SJCRH30 (cell line): ENCODE data around the gene SMAP1. TPM values are rescaled to one million over a fixed set of nuclear protein-coding genes. Genes with fewer than 3 reads are reported as not detected.
A peak's percentile ranks its signal among the peaks of the same experiment; 100 is the strongest.

Experiments
- DNase-seq, 2 experiments: peaks; one replicate each; pipeline ENCODE4 v3.0.0-alpha.2; 2015 to 2020
- H3K27ac ChIP-seq: fragments of 250-450 bp; sonication (Bioruptor Pico); 2 replicates; pipeline ENCODE4 v1.5.1; 2020; ENCODE audit warnings: mild to moderate bottlenecking, moderate library complexity
- H3K27me3 ChIP-seq: fragments of 250-450 bp; sonication (Bioruptor Pico); 2 replicates; pipeline ENCODE4 v1.5.1; 2020; ENCODE audit warnings: mild to moderate bottlenecking, moderate library complexity
- H3K36me3 ChIP-seq: fragments of 250-450 bp; sonication (Bioruptor Pico); 2 replicates; pipeline ENCODE4 v1.5.1; 2020; ENCODE audit warnings: mild to moderate bottlenecking, moderate library complexity
- H3K4me1 ChIP-seq: fragments of 250-450 bp; sonication (Bioruptor Pico); 2 replicates; pipeline ENCODE4 v1.5.1; 2020; ENCODE audit warnings: mild to moderate bottlenecking, moderate library complexity
- H3K4me3 ChIP-seq: fragments of 250-450 bp; sonication (Bioruptor Pico); 2 replicates; pipeline ENCODE4 v1.5.1; 2020; ENCODE audit warnings: mild to moderate bottlenecking, moderate library complexity
- H3K9me3 ChIP-seq: fragments of 250-450 bp; sonication (Bioruptor Pico); replicated peaks from 2 replicates; pipeline ENCODE4 v1.5.1; 2020; ENCODE audit warnings: mild to moderate bottlenecking, moderate library complexity
- total RNA-seq: library from RNA; depleted of rRNA; stranded (reverse); fragments of >200 nt; shearing (Covaris generic); gene quantifications from 2 replicates; pipeline ENCODE4 v1.2.3, GENCODE V29; 2014

SMAP1 gene
- total RNA-seq, 1 experiment from 2014 or later = 35.5 TPM

GRCh38 chr6:70700922-70701876 lies 33.5 kb downstream of the SMAP1 start:
- Histone ChIP-seq H3K4me1 (no peaks in the 10 kb centered on the region), H3K27ac (no peak overlapping the region), H3K36me3 (no peaks in the 10 kb centered on the region), H3K27me3 (no peaks in the 10 kb centered on the region), H3K9me3 (no peaks in the 10 kb centered on the region), H3K4me3 (no peak overlapping the region)
- no peak for DNase-seq

GRCh38 chr6:70705772-70706171 lies 38.1 kb downstream of the SMAP1 start:
- Histone ChIP-seq H3K4me3 (no peak overlapping the region), H3K36me3 (no peaks in the 10 kb centered on the region), H3K9me3 (no peaks in the 10 kb centered on the region), H3K4me1 (no peaks in the 10 kb centered on the region), H3K27me3 (no peaks in the 10 kb centered on the region), H3K27ac (no peak overlapping the region)
- DNase-seq = no peak

- Histone ChIP-seq H3K27ac (no peak overlapping the region), H3K9me3 (no peaks in the 10 kb centered on the region), H3K27me3 (no peaks in the 10 kb centered on the region), H3K36me3 (no peaks in the 10 kb centered on the region), H3K4me3 (no peak overlapping the region), H3K4me1 (no peaks in the 10 kb centered on the region)
- peak in 1 of 2 experiments; percentile 68 for DNase-seq
Measured at GRCh38 chr6:70706491-70707123, 38.9 kb downstream of the SMAP1 start.

- Histone ChIP-seq H3K36me3 (no peaks in the 10 kb centered on the region), H3K4me1 (no peaks in the 10 kb centered on the region), H3K27me3 (no peaks in the 10 kb centered on the region), H3K9me3 (no peaks in the 10 kb centered on the region), H3K27ac (no peak overlapping the region), H3K4me3 (no peak overlapping the region)
- no peak for DNase-seq
Measured at GRCh38 chr6:70707893-70708292, 40.2 kb downstream of the SMAP1 start.

GRCh38 chr6:70708448-70708847 lies 40.8 kb downstream of the SMAP1 start:
- no peak for DNase-seq
- no peak overlapping the region for H3K4me3 ChIP-seq
- no peak overlapping the region for H3K27ac ChIP-seq
- H3K27me3 ChIP-seq = no peaks in the 10 kb centered on the region
- no peaks in the 10 kb centered on the region for H3K4me1 ChIP-seq
- no peaks in the 10 kb centered on the region for H3K9me3 ChIP-seq
- H3K36me3 ChIP-seq = no peaks in the 10 kb centered on the region

- Histone ChIP-seq H3K4me3 (no peak overlapping the region), H3K36me3 (no peaks in the 10 kb centered on the region), H3K9me3 (peaks cover 3% of the 10 kb centered on the region; the same call in 1 of the 2 replicates), H3K27ac (no peak overlapping the region), H3K4me1 (no peaks in the 10 kb centered on the region), H3K27me3 (no peaks in the 10 kb centered on the region)
- DNase-seq = no peak
Measured at GRCh38 chr6:70709826-70710225, 42.1 kb downstream of the SMAP1 start.

GRCh38 chr6:70714716-70715257 lies 47.1 kb downstream of the SMAP1 start:
- H3K27ac ChIP-seq = no peak overlapping the region
- no peak overlapping the region for H3K4me3 ChIP-seq
- peaks cover 5% of the 10 kb centered on the region for H3K9me3 ChIP-seq
- DNase-seq = no peak
- no peaks in the 10 kb centered on the region for H3K4me1 ChIP-seq
- no peaks in the 10 kb centered on the region for H3K27me3 ChIP-seq
- no peaks in the 10 kb centered on the region for H3K36me3 ChIP-seq

GRCh38 chr6:70717038-70717801 lies 49.5 kb downstream of the SMAP1 start:
- H3K27me3 ChIP-seq = no peaks in the 10 kb centered on the region
- no peak for DNase-seq
- H3K36me3 ChIP-seq = no peaks in the 10 kb centered on the region
- no peak overlapping the region for H3K4me3 ChIP-seq
- no peaks in the 10 kb centered on the region for H3K4me1 ChIP-seq
- peaks cover 5% of the 10 kb centered on the region for H3K9me3 ChIP-seq
- no peak overlapping the region for H3K27ac ChIP-seq

- no peak for DNase-seq
- Histone ChIP-seq H3K27ac (no peak overlapping the region), H3K4me3 (no peak overlapping the region), H3K27me3 (no peaks in the 10 kb centered on the region), H3K36me3 (peaks cover 5% of the 10 kb centered on the region; the same call in 1 of the 2 replicates), H3K4me1 (no peaks in the 10 kb centered on the region), H3K9me3 (no peaks in the 10 kb centered on the region; the same call in 1 of the 2 replicates)
Measured at GRCh38 chr6:70724524-70724923, 56.8 kb downstream of the SMAP1 start.

GRCh38 chr6:70725817-70726415 lies 58.2 kb downstream of the SMAP1 start:
- no peak overlapping the region for H3K4me3 ChIP-seq
- peaks cover 5% of the 10 kb centered on the region; the same call in 1 of the 2 replicates for H3K36me3 ChIP-seq
- H3K27me3 ChIP-seq = no peaks in the 10 kb centered on the region
- H3K4me1 ChIP-seq = no peaks in the 10 kb centered on the region
- H3K9me3 ChIP-seq = no peaks in the 10 kb centered on the region; the same call in 1 of the 2 replicates
- H3K27ac ChIP-seq = no peak overlapping the region
- no peak for DNase-seq

GRCh38 chr6:70734381-70734780 lies 66.7 kb downstream of the SMAP1 start:
- H3K27me3 ChIP-seq = no peaks in the 10 kb centered on the region
- H3K9me3 ChIP-seq = 0 out of 2 replicates have a peak, but pooled peaks cover 2% of the 10 kb centered on the region
- H3K4me1 ChIP-seq = no peaks in the 10 kb centered on the region
- H3K4me3 ChIP-seq = no peak overlapping the region
- peak in 1 of 2 experiments; percentile 9 for DNase-seq
- H3K36me3 ChIP-seq = peaks cover 10% of the 10 kb centered on the region; the same call in 1 of the 2 replicates
- no peak overlapping the region for H3K27ac ChIP-seq

GRCh38 chr6:70734979-70735378 lies 67.3 kb downstream of the SMAP1 start:
- H3K9me3 ChIP-seq = 0 out of 2 replicates have a peak, but pooled peaks cover 2% of the 10 kb centered on the region
- peaks cover 10% of the 10 kb centered on the region; the same call in 1 of the 2 replicates for H3K36me3 ChIP-seq
- DNase-seq = no peak
- H3K4me1 ChIP-seq = no peaks in the 10 kb centered on the region
- no peak overlapping the region for H3K27ac ChIP-seq
- H3K27me3 ChIP-seq = no peaks in the 10 kb centered on the region
- no peak overlapping the region for H3K4me3 ChIP-seq

GRCh38 chr6:70735513-70735912 lies 67.8 kb downstream of the SMAP1 start:
- Histone ChIP-seq H3K4me3 (no peak overlapping the region), H3K9me3 (0 out of 2 replicates have a peak, but pooled peaks cover 2% of the 10 kb centered on the region), H3K27me3 (no peaks in the 10 kb centered on the region), H3K36me3 (peaks cover 10% of the 10 kb centered on the region; the same call in 1 of the 2 replicates), H3K4me1 (no peaks in the 10 kb centered on the region), H3K27ac (no peak overlapping the region)
- DNase-seq = no peak

GRCh38 chr6:70738028-70738427 lies 70.3 kb downstream of the SMAP1 start:
- no peaks in the 10 kb centered on the region for H3K27me3 ChIP-seq
- no peaks in the 10 kb centered on the region; the same call in 1 of the 2 replicates for H3K9me3 ChIP-seq
- H3K4me1 ChIP-seq = no peaks in the 10 kb centered on the region
- no peak overlapping the region for H3K4me3 ChIP-seq
- peaks cover 7% of the 10 kb centered on the region; the same call in 1 of the 2 replicates for H3K36me3 ChIP-seq
- no peak overlapping the region for H3K27ac ChIP-seq
- DNase-seq = no peak
